A673 (cell line): ENCODE results near the gene QKI. TPM values are rescaled to one million over a fixed set of nuclear protein-coding genes. Genes with fewer than 3 reads are reported as not detected.

Experiments
- BruUV-seq: library from RNA; stranded (reverse); fragments of 400-500 nt; replicated peaks from 2 replicates; lab custom pipeline; 2021; lab: Mats Ljungman, UMichigan
- CTCF ChIA-PET: fragments of 300-600 bp; sonication (Branson Sonifier 250); formaldehyde crosslinking; loops from one replicate; lab custom pipeline; 2022; ENCODE audit warnings: antibody characterized with exemption; lab: Charles Lee
- POLR2A ChIA-PET: fragments of 300-600 bp; sonication (Branson Sonifier 250); formaldehyde crosslinking; loops from one replicate; lab custom pipeline; 2022; ENCODE audit warnings: antibody characterized with exemption; ENCODE audit not compliant: low non-redundant PET; lab: Charles Lee
- DNase-seq: peaks from one replicate; pipeline ENCODE4 v3.0.0-alpha.2; 2015; ENCODE audit warnings: low spot score
- H3K27ac ChIP-seq: fragments of 200-600 bp; sonication (generic); 2 replicates; pipeline ENCODE4 v1.5.1; 2016; ENCODE audit warnings: mixed run types, low read depth, mild to moderate bottlenecking, mixed read lengths, antibody characterized with exemption, low read length; ENCODE audit not compliant: poor library complexity, severe bottlenecking
- H3K27me3 ChIP-seq: fragments of 200-600 bp; sonication (generic); replicated peaks from 2 replicates; pipeline ENCODE4 v1.6.1; 2017; ENCODE audit warnings: mixed run types, low read depth, mild to moderate bottlenecking, mixed read lengths, antibody characterized with exemption, low read length; ENCODE audit not compliant: insufficient read depth, poor library complexity
- H3K36me3 ChIP-seq: fragments of 200-600 bp; sonication (generic); 2 replicates; pipeline ENCODE4 v1.6.1; 2016; ENCODE audit warnings: mixed run types, mild to moderate bottlenecking, mixed read lengths, antibody characterized with exemption, low read length; ENCODE audit not compliant: insufficient read depth, poor library complexity, severe bottlenecking
- H3K4me1 ChIP-seq: fragments of 200-600 bp; sonication (generic); 2 replicates; pipeline ENCODE4 v1.6.1; 2017; ENCODE audit warnings: mixed run types, mild to moderate bottlenecking, mixed read lengths, antibody characterized with exemption, low read length; ENCODE audit not compliant: insufficient read depth, poor library complexity, severe bottlenecking
- H3K4me3 ChIP-seq: fragments of 200-600 bp; sonication (generic); 2 replicates; pipeline ENCODE4 v1.5.1; 2016; ENCODE audit warnings: low read depth, mixed run types, mild to moderate bottlenecking, mixed read lengths, low read length; ENCODE audit not compliant: poor library complexity, severe bottlenecking
- H3K9me3 ChIP-seq: fragments of 200-600 bp; sonication (generic); 2 replicates; pipeline ENCODE4 v1.6.1; 2016; ENCODE audit warnings: mixed run types, low read depth, mild to moderate bottlenecking, mixed read lengths, antibody characterized with exemption, low read length; ENCODE audit not compliant: poor library complexity, severe bottlenecking
- CTCF ChIP-seq: fragments of 300-800, 200-600 bp; sonication (generic); conservative IDR thresholded peaks from 2 replicates; pipeline ENCODE4 v1.5.1; 2017; ENCODE audit warnings: low read depth, mild to moderate bottlenecking, antibody characterized with exemption, low read length, moderate library complexity, mixed read lengths
- EZH2 ChIP-seq: fragments of 200-600 bp; sonication (generic); IDR thresholded peaks from 2 replicates; pipeline ENCODE4 v1.6.1; 2017; ENCODE audit warnings: borderline replicate concordance, low read depth, mild to moderate bottlenecking, mixed read lengths, antibody characterized with exemption, low read length; ENCODE audit not compliant: poor library complexity, severe bottlenecking
- intact Hi-C: fragments of 100-400 bp; cut with micrococcal nuclease; formaldehyde crosslinking; loops from one replicate; pipeline ENCODE4 v1.10.0; 2022; ENCODE audit not compliant: unreplicated experiment
- total RNA-seq: library from RNA; stranded (reverse); gene quantifications from 2 replicates; pipeline ENCODE4 v1.2.3, GENCODE V29; 2021

Gene QKI
- total RNA-seq, 1 experiment from 2014 or later: 128 TPM

GRCh38 chr6:163449076-163449475, 34.6 kb downstream of the QKI start:
- intact Hi-C loops: no loop called here
- POLR2A ChIA-PET: no interaction called here
- TF ChIP-seq EZH2 (no peak), CTCF (no peak)

GRCh38 chr6:163454425-163454824, 39.9 kb downstream of the QKI start:
- Histone ChIP-seq H3K27me3 (no peaks in the 10 kb centered on the region), H3K4me1 (no peaks in the 10 kb centered on the region), H3K36me3 (no peaks in the 10 kb centered on the region), H3K4me3 (no peak overlapping the region), H3K9me3 (no peaks in the 10 kb centered on the region), H3K27ac (no peak overlapping the region)
- no TSS peak for BruUV-seq
- intact Hi-C loops: no loop called here
- ChIA-PET POLR2A (no interaction called here), CTCF (no interaction called here)
- no peak for DNase-seq
- TF ChIP-seq EZH2: no peak

More at GRCh38 chr6:163449076-163449475, 34.6 kb downstream of the QKI start:
- no peak overlapping the region for H3K27ac ChIP-seq
- no peak for DNase-seq
- H3K4me3 ChIP-seq: no peak overlapping the region
- H3K4me1 ChIP-seq: peaks cover 3% of the 10 kb centered on the region
- H3K9me3 ChIP-seq: no peaks in the 10 kb centered on the region
- H3K36me3 ChIP-seq: no peaks in the 10 kb centered on the region
- BruUV-seq: no TSS peak
- H3K27me3 ChIP-seq: no peaks in the 10 kb centered on the region
- CTCF ChIA-PET: no interaction called here

- Histone ChIP-seq H3K9me3 (no peaks in the 10 kb centered on the region), H3K4me3 (no peak overlapping the region), H3K4me1 (peaks cover 2% of the 10 kb centered on the region), H3K27ac (no peak overlapping the region), H3K36me3 (no peaks in the 10 kb centered on the region), H3K27me3 (no peaks in the 10 kb centered on the region)
- no TSS peak for BruUV-seq
- intact Hi-C loops: no loop called here
- TF ChIP-seq CTCF (no peak), EZH2 (no peak)
- POLR2A ChIA-PET: no interaction called here
- DNase-seq: no peak
- CTCF ChIA-PET: no interaction called here
Observed at GRCh38 chr6:163455552-163455951, 41.0 kb downstream of the QKI start.
